HG03097 (cell line): ENCODE data around the gene UBE2G1.
A peak's percentile ranks its signal among the peaks of the same experiment; 100 is the strongest.
"Not testable (repeated sequence)": the region's sequence is repeated elsewhere in the genome, so short reads cannot be mapped to it uniquely, and the experiment has no call there.

Source experiments
- ATAC-seq: cut with Tn5 transposase; IDR thresholded peaks from one replicate; pipeline ENCODE4 v1.9.1; 2021; ENCODE audit not compliant: unreplicated experiment, low FRiP score

Gene UBE2G1

DNA sequence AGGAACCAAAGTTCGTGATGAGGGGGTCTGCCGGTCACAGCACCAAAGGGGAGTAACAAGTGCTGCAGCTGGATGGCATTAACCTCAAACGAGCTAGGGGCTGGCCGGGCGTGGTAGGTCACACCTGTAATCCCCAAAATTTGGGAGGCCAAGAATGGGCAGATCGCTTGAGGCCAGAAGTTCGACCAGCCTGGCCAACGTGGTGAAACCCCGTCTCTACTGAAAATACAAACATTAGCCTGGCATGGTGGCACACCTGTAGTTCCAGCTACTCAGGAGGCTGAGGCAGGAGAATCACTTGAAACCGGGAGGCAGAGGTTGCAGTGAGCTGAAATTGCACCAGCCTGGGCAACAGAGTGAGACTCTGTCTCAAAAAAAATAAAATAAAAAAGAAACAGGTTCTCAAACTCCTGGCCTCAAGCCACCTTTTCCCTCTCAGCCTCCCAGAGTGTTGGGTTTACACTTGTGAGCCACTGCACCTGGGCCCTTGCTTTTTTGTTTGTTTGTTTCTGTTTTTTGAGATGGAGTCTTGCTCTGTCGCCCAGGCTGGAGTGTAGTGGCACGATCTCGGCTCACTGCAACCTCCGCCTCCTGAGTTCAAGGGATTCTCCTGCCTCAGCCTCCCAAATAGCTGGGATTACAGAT, 9.4 kb upstream of the UBE2G1 start:
- ATAC-seq = not testable (repeated sequence)

DNA sequence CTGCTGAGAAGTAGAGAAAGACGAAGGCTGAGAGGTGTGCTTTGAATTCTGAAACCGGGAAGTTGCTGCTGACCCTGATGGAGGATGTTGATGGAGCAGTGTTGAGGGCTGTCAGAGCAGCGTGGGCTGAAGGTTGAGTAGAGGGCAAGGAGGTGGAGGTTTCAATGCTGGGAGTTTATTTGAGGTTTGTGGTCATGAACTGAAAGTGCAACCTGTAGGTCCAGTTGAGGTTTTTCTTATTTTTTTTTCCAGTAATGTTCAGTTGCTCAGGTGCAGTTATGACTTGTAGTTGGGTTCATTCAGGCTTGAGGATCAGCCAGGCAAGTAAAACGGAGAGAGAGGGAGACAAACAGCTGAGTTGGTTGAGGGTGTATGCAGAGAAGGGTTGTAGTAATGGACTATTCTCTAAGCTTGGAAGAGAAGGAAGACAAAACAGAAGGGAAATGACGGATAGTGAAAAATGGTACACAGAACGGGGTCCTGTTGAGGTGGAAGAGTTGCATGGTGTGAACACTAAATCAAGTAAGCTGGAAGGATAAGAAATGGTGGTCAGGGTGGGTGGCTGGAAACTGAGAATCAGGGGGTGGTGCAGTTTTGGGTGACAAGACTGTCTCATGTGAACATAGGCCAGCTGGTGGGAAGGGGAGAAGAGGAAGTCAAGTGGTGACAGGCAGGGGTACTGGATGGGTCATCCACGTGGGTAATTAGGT, 8.7 kb upstream of the UBE2G1 start:
- ATAC-seq = peak; percentile 69

DNA sequence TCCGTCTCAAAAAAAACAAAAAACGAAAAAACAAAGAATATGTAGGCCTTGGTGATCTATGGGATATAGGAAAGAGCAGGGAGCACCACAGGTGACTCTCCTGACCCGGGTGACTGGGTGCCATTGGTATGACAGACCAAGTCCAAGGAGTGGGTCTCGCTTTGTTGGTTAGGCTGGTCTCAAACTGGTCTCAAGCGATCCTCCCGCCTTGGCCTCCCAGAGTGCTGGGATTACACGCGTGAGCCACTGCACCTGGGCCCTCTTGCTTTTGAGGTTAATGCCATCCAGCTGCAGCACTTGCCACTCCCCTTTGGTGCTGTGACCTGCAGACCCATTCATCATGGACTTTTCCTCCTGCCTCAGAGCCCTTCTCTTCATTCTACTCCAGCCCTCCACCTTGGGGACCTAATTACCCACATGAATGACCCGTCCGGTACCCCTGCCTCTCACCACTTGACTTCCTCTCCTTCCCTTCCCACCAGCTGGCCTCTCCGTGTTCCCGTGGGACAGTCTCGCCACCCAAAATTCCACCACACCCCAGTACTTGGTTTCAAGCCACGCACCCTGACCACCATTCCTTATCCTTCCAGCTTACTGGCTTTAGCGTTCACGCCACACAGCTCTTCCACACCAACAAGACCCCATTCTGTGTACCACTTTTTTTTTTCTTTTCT, 3.2 kb upstream of the UBE2G1 start:
- no peak for ATAC-seq

DNA sequence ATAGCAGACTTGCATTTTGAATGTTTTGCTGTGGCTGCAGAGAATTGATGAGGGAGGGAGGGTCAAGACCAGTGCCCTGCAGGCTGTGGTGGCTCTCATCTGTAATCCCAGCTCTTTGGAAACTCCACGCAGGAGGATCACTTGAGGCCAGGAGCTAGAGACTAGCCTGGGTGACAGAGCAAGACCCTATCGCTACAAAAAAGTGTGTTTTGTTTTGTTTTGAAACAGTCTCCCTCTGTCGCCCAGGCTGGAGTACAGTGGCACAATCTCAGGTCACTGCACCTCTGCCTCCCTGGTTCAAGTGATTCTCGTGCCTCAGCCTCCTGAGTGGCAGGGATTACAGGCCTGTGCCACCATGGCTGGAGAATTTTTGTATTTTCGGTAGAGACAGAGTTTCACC, 1.9 kb upstream of the UBE2G1 start:
- ATAC-seq = no peak

DNA sequence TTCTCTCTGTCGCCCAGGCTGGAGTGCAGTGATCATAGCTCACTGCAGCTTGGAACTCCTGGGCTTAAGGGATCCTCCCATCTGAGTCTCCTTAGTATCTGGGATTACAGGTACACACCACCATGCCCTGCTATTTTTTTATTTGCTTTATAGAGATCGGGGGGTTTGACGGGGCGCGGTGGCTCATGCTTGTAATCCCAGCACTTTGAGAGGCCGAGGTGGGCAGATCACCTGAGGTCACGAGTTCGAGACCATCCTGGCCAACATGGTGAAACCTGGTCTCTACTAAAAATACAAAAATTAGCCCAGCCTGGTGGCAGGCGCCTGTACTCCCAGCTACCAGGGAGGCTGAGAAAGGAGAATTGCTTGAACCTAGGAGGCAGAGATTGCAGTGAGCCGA, 702 bp upstream of the UBE2G1 start:
- not testable (repeated sequence) for ATAC-seq

DNA sequence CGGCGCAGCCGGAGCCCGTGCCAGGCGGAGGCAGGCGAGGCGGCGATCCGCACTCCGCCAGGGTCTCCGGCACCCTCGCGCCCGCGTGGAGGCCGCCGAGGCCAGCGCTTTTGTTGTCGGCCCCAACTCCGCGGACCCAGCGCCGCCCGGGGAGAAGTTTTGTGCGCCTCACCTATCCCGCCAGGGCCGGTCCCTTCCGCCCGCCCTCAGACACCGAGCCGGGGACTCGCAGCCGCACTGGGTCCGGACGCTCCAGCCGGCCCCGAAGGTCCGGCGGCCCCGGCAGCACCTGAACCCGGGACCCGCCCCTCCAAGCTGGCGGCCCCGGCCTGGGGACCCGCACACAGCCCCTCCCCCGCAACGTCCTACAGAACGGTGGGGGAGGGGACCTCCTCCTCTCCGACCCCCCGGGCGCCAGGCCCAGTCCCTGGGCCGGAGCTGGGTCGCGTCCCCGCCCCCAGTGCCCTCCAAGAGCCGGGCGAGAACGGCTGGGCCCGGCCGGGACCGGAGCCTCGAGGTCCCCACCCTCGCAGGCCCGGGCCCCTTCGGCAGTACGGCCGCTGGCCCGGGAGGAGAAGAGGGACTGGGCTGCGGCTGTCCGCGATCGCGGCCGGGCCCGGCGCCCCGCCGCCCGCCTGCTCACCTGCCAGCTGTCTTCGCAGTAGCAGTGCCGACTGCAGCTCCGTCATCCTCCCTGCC, 698 bp downstream of the UBE2G1 start:
- peak; percentile 18 for ATAC-seq

DNA sequence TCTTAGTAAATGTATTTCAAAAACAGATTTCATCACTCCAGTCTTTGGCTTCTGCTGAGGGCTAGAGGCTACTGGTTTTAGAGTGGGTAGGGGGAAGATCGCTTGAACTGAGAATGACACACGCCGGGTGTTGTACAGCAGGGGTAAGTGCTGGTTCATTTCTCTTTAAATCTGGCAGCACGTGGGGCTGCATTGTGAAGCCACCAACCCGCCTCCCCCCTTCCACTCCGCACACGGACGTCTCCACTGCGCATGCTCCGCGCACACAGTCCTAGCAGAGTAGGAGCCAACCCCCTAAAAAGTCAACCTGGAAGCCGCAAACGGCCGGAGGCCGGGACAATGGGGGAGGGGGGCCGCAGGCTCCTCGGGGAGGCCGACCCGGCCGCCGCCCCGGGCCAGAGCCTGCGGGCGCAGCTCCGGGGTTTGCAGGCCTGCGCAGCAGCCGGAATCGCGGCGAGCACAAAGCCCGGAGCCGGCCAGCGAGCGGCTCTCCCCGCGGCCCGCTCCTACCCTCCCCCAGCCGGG, 1.3 kb downstream of the UBE2G1 start:
- peak; percentile 53 for ATAC-seq

DNA sequence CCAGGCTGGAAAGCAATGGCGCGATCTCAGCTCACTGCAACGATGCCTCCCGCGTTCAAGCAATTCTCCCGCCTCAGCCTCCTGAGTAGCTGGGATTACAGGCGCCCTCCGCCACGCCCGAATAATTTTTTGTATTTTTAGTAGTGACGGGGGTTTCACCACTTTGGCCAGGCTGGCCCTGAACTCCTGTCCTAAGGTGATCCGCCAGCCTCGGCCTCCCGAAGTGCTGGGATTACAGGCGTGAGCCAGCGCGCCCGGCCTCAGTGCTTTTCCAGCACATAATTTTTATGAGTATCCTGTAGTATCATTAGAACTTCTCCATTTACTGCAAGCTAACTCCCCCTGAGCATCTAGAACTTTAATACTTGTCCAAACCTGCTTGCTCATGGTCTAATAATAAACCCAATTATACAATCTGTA, 1.8 kb downstream of the UBE2G1 start:
- no peak for ATAC-seq

DNA sequence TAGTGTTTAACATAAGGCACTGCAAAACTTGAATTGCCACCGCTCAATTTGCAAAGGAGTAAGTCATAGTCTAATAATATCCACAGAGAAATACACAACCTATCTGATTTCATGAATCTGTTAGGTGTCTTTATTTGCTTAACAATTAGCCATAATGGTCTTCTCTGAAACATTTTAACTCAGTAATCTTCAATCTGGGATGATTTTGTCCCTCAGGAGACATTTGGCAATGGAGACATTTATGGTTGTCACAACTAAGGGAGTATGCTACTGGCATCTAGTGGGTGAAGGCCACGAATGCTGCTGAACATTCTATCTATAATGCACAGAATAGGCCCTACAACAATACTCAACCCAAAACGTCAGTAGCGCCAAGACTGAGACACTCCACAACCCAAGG, 4.3 kb downstream of the UBE2G1 start:
- no peak for ATAC-seq

DNA sequence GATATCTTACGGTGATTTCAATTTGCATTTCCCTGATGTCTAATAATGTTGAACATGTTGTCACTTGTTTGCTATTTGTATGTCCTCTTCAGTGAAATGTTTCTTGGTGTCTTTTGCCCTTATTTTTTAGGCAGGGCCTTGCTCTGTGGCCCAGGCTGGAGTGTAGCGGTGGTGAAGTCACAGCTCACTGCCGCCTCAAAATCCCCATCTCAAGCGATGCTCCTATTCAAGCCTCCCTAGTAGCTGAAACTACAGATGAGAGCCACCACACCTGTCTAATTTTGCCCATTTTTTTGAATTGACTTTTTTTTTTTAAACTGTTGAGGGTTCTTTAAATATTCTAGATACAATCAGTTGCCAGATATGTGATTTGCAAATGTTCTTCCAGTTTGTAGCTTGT, 8.3 kb downstream of the UBE2G1 start:
- ATAC-seq = no peak

DNA sequence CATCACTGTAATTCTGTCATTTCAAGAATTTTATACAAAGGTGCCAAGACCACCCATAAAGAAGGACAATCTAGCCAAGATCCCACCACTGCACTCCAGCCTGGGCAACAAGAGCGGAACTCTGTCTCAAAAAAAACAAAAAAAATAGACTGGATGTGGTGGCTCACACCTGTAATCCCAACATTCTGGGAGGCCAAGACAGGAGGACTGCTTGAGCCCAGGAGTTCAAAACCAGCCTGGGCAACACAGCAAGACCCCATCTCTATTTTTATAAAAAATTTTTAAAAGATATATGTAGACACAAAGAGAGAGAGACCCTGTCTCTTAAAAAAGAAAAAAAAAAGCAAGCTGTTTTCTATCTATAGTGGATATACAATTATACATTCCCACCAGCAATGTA, 8.8 kb downstream of the UBE2G1 start:
- no peak for ATAC-seq

DNA sequence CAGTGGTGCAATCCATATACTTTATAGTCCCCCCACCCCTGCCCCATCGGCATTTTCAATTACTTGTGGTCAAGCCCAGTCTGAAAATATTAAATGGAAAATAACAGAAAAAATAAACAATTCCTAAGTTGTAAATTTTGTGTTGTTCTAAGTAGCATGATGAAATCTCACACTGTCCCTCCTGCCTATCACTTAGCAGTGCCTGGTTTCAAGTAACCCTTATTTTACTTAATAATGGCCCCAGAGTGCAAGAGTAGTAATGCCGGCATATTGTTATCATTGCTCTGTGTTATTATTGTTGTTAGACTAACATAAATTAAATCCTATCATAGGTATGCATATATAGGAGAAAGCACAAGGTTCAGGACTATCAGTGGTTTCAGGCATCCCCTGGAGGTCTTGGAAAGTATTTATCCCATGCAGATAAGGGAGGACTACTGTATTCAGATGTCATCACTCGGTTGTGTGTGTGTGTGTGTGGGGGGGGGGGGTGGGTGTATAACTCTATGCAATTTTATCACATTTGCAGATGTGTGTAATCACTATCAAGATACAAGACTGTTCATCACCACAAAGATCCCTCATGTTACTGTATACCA, 9.3 kb downstream of the UBE2G1 start:
- ATAC-seq = no peak

DNA sequence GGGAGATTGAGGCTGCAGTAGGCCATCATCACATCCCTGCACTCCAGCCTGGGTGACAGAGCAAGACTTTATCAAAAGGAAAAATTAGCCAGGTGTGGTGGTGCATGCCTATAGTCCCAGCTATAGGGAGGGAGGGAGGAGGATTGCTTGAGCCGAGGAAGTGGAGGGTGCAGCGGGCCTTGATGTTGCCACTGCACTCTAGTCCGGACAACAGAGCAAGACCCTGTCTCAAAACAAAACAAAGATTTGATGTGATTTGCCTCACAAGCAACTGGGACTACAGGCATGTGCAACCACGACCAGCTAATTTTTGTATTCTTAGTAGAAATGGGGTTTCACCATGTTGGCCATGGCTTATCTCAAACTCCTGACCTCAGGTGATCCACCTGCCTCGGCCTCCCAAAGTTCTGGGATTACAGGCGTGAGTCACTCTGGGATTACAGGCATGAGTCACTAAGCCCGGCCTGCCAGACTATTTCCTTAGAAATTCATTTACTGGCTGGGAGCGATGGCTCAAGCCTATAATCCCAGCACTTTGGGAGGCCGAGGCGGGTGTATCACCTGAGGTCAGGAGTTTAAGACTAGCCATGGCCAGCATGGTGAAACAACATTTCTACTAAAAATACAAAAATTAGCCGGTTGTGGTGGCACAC, 11.5 kb downstream of the UBE2G1 start:
- ATAC-seq = no peak

DNA sequence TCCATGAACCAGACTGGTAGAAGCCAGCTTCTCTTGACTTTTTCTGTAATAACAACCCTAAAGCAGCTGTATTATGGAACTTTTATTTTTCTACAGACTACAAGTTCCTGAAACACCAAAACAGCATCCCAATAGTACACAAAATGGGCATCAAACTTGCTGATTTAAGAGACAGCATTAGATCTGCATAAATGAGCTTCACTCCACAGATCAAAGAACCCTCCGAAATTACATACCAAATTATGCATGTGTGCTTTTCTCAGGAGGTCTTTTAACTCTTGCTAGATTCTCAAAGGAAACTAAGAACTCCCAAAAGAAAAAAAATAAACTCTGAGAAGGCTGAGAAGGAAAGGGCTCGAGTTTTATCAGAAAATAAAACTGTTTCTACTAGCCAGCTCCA, 12.3 kb downstream of the UBE2G1 start:
- ATAC-seq = no peak

DNA sequence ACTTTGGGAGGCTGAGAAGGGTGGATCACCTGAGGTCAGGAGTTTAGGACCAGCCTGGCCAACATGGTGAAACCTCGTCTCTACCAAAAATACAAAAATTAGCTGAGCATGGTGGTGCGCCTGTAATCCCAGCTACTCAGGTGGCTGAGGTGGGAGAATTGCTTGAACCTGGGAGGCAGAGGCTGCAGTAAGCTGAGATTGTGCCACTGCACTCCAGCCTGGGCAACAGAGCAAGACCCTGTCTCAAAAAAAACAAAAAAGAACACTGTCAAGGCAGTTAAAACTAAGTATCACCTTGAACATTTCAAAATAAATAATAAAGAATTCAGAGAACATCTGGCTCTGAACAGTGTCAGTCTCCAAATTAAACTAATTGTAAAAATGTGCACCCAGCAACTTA, 16.3 kb downstream of the UBE2G1 start:
- not testable (repeated sequence) for ATAC-seq

DNA sequence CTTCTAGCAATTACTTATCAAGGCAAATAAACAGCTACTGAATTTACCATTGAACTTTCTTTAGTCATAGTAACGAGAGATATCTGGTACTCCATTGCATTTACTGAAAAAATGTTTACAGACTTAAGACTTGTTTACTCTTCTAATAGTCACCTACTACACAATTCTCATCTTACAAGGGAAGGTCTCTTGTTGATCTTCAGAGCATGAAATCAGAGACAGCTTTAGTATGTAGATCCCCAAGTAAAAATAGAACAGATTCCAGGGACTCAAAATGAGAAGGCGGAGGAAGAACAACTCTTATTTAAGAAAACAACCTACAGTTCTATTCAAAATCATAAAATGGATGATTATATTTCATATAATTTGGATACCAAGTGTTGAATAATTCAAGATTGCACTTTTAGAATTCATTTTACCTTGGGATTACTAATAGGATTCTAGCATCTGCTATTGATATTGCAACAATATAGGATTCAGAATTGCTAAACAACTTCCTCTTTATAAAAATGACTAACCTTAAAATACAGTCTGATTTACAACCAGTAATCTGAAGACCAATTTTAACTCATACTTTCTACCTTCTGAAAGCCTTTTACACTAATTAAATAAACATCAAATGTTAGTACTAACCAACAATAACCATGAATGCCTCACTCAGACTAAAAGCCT, 20.8 kb downstream of the UBE2G1 start:
- ATAC-seq = no peak

DNA sequence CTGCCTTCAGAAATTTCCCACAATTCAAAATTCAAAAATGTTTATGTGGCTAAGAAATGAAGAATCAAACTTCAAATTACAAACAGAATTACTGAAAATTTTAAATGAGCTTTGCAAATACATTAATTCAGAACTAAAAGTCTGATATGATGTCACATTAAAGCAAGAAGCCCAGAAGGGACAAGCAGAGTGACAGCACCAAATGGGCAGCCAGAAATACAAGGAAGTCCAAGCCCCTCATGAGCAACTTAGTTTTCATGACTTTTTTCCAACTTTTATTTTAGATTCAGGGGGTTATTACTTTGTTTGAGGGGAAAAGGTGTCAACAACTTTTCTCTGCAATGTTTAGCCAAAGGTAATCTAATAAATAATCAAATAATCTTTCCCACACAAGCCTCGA, 21.5 kb downstream of the UBE2G1 start:
- no peak for ATAC-seq

DNA sequence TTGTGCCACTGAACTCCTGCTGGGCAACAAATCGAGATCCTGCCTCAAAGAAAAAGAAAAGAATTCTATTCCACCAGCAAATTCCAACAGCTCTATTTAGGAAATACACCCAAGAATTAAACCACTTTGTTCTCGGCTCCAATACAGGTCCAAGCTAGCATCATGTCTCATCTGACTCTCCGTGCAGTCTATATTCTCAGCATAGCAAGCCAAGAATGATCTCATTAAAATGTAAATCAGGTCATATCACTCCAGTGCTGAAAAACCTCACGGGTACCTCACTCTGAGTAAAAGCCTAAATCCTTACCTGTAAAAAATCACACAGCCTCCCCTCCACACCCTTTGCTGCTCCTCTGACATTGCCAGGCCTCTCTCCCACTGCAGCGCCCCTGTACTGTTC, 23.9 kb downstream of the UBE2G1 start:
- no peak for ATAC-seq

DNA sequence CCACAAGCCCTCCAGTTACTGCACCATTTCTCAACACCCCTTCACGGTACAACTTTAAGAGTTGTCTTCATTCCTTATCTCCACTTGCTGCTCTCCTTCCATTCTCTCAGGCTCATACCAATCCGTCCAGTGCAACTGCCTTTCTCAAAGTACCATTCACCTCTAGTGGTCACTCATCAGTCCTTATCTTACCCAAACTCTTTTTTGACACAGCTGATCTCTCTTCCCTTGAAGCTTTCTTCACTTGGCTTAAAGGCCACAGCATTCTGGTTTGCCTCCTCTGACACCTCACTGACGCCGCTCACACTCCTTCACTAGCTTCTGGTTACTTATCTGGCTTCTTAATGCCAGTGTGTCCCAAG, 24.9 kb downstream of the UBE2G1 start:
- ATAC-seq = no peak
